GM12865 (cell line): Measurements from ENCODE around the gene CHST13.

Experiments used
- DNase-seq: peaks from one replicate; pipeline ENCODE4 v3.0.0; 2010; ENCODE audit warnings: low read depth
- H3K4me3 ChIP-seq: 2 replicates; pipeline ENCODE4 v1.5.1; 2011; ENCODE audit warnings: mild to moderate bottlenecking, low read depth, low read length, control low read depth
- TF ChIP-seq, protein P1 (sequence below): IDR thresholded peaks from 2 replicates; pipeline ENCODE4 v1.5.1; 2011; ENCODE audit warnings: low read length, control low read depth, low read depth, inconsistent platforms; ENCODE audit not compliant: insufficient read depth; ENCODE audit errors: missing control alignments

The CHST13 gene

DNA sequence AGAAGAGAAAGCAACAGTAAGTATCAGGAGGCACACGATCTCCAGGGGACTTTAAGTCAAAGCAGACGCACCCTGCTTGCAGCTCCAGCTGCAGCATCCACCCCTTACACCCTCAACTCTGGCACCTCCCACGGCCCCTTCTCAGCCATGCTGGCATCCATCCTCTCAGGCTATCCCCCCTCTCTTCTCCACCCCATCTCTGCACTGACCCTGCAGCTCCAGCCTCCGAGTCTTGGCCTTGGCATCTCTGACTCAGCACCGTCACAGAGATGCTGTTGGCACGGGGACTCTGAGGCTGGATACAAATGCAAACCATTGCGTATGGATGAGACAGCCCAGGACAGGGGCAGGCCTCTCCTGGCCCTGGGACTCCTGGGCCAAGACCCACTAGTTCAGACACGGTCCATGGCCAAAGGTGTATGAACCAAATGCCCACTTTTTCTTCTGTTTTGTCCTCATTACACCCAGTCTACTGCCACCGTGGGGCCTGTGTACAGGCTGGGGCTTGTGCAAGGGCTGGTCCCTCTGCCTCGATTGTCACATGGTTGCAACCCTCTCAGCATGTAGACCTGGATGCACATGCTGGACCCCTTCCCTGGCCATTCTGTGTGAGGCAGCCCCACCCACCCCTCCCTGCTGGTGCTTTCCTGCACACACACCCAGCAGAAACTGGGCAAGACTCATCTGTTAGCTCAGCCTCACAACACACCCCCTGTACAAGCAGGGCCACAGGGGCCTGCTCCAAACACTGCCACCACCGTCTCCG lies 29.6 kb upstream of the CHST13 start:
- TF ChIP-seq, protein P1, sequence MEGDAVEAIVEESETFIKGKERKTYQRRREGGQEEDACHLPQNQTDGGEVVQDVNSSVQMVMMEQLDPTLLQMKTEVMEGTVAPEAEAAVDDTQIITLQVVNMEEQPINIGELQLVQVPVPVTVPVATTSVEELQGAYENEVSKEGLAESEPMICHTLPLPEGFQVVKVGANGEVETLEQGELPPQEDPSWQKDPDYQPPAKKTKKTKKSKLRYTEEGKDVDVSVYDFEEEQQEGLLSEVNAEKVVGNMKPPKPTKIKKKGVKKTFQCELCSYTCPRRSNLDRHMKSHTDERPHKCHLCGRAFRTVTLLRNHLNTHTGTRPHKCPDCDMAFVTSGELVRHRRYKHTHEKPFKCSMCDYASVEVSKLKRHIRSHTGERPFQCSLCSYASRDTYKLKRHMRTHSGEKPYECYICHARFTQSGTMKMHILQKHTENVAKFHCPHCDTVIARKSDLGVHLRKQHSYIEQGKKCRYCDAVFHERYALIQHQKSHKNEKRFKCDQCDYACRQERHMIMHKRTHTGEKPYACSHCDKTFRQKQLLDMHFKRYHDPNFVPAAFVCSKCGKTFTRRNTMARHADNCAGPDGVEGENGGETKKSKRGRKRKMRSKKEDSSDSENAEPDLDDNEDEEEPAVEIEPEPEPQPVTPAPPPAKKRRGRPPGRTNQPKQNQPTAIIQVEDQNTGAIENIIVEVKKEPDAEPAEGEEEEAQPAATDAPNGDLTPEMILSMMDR = no peak
- no peak overlapping the region for H3K4me3 ChIP-seq
- DNase-seq = no peak

DNA sequence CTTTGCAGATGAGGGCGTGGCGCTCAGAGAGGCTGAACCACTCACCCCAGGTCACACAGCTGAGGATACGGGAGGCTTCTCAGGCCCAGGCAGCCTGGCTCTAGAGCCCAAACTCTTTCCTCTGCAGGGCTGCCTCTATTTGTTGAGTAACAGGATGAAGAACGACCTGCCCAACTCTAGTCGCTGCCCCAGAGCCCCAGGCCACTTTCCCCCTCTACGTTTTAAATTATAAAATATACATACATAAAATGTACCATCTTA lies 29.1 kb upstream of the CHST13 start:
- TF ChIP-seq, protein P1 = no peak
- H3K4me3 ChIP-seq = no peak overlapping the region
- no peak for DNase-seq

DNA sequence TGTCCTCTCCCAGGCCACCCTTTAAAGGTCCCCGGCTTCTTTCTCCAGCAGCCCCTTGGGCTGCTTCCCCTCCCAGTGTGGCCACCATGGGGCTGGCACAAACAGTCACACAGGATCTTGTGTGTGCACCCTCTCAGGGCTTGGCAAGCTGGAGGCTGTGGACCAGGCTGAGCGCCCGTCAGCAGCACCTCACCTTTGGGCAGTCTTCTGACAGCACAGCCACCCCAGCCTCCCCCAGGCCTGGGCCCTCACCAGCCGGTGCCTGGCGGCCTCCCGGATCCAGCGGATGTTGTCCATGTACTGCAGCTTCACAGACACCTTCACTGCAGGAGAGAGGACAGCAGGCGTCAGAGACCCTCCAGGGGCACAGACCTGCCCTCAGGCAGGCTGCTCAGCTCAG lies 28.2 kb upstream of the CHST13 start:
- TF ChIP-seq, protein P1 = no peak
- no peak for DNase-seq
- no peak overlapping the region for H3K4me3 ChIP-seq

DNA sequence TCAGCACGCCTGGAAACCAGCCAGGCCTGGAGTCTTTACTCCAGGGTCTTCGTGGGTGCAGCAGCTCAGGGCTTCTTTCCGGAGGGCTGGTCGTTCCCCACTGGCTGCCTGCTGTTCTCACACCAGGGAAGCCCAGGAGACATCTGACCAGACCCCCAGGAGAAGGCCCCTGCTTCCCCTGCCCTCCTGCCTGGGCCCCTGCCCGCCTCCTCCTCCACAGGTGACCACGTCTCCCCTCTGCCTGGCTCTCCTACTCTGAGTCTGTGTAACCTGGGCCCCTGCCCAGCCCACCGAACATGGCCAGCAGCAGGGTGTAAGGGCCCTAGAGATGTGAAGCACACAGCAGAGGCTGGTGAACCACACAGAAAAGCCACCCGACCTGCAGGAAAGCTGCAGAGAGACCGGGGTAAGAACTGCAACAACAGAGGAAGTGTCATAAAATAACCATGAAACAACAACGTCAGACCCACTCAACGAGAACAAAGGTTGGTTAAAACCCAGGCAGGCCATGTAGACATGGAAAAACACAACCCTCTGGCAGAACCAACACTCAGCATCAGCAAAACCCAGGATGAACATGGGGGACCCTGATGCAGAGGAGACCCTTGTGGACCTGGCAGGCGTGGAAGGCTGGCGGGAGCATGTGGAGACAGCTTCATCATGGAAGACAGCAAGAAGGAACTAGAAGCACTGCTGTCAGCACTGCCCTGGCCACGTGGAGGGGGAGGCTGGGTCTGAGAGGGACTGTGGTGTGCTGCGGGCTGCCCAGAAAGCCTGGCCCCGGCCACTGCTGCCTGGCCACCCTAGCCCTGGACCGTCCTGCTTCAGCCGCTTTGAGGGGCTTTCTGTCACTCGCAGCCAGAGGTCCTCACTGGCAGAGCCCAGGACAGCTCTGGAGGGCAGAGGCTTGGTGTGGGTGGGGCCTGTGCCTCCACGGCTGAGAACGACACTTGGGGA lies 26.8 kb upstream of the CHST13 start:
- DNase-seq = no peak
- H3K4me3 ChIP-seq = no peak overlapping the region

DNA sequence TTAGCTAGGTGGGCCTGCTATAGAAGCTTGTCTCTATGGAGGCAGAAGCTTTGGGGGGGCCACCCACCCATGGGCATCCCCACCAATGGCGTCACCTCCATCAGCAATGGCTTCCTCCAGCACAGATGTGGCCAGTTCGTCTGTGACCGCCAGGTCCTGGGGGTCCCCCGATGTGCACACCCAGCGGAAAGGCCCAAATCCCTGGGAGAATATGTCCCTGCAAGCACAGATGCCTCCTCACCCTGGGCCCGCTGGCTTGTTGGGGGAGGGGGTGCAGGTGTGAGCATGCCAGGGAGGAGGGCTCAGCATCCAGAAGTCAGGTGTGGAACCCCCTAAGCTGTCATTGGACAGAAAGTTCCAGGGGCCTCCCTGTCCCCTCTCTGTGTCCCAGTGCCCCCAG lies 26.0 kb upstream of the CHST13 start:
- TF ChIP-seq, protein P1 = no peak
- H3K4me3 ChIP-seq = no peak overlapping the region
- no peak for DNase-seq

More for the DNA sequence above, 26.8 kb upstream of the CHST13 start:
- TF ChIP-seq, protein P1 = no peak

DNA sequence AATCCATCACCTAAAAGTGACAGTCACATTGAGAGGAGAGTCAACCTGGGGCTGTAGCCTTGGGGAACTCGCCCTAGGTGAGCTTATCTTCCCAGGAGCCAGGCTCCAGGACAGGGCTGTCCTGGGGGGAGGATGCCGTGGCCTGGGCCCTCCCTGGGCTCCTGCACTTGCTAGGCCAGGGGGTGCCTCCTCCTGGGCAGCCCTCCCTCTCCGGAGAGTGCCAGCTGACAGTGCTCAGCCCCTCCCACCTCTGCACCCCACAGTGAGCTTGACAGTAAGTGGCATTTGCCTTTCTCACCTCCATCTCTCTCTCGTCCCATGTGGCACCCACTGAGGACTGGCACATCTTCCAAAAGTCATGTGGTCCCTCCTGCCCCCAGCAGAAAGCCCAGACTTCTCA lies 25.5 kb upstream of the CHST13 start:
- no peak overlapping the region for H3K4me3 ChIP-seq
- no peak for DNase-seq
- TF ChIP-seq, protein P1 = no peak
